ENCODE results near the gene XNDC1N. TPM values are rescaled to one million over a fixed set of nuclear protein-coding genes. Genes with fewer than 3 reads are reported as not detected.

Gene XNDC1N
- total and polyA plus RNA-seq, 2 of the 13 experiments (the other 11 are each of a cell fraction or from before 2014, with no cell fraction given), result 3.4 to 7.5 TPM

- TF ChIP-seq NAIF1 (CRISPR knock-in tag; IDR thresholded peaks at IDR 0.05; ENCODE audit: borderline replicate concordance), result no peak
- peak; percentile 33; the same call in 1 of the 2 replicates for TF ChIP-seq YEATS4 (CRISPR knock-in tag; IDR thresholded peaks at IDR 0.05; ENCODE audit: borderline replicate concordance)
- no peak for TF ChIP-seq ZNF460 (CRISPR knock-in tag; IDR thresholded peaks at IDR 0.05; ENCODE audit: borderline replicate concordance)
- TF ChIP-seq ZNF280B (CRISPR knock-in tag; IDR thresholded peaks at IDR 0.05; ENCODE audit: borderline replicate concordance), result no peak
- no peak for TF ChIP-seq ZBTB7A (CRISPR knock-in tag; IDR thresholded peaks at IDR 0.05)
- TF ChIP-seq ZNF556 (CRISPR knock-in tag; IDR thresholded peaks at IDR 0.05; ENCODE audit: borderline replicate concordance), result no peak
- no peak for TF ChIP-seq KLF16 (CRISPR knock-in tag; IDR thresholded peaks at IDR 0.05)
- TF ChIP-seq PBX3 (CRISPR knock-in tag; IDR thresholded peaks at IDR 0.05; ENCODE audit: borderline replicate concordance), result no peak
- TF ChIP-seq MZF1 (CRISPR knock-in tag; IDR thresholded peaks at IDR 0.05; ENCODE audit: borderline replicate concordance), result no peak
- no peak for TF ChIP-seq ZBTB14 (CRISPR knock-in tag; IDR thresholded peaks at IDR 0.05)
- TF ChIP-seq BCL3 (CRISPR knock-in tag; IDR thresholded peaks at IDR 0.05), result peak; percentile 32; the same call in 1 of the 2 replicates
- no peak for TF ChIP-seq ZNF549 (CRISPR knock-in tag; IDR thresholded peaks at IDR 0.05)
- no peak for TF ChIP-seq HDAC2 (CRISPR knock-in tag; IDR thresholded peaks at IDR 0.05)
- peak in 1 of 2 experiments; percentile 56; a peak in 2 of 4 replicates for TF ChIP-seq ATF4 (CRISPR knock-in tag; IDR thresholded peaks at IDR 0.05)
- 0 out of 2 replicates have a peak, but pooled peaks have one; percentile 43 for TF ChIP-seq ZHX1 (CRISPR knock-in tag; IDR thresholded peaks at IDR 0.05; ENCODE audit: low read depth)
- peak; percentile 84 for TF ChIP-seq HNRNPK (IDR thresholded peaks at IDR 0.05; ENCODE audit: low read depth, low read length, poor library complexity, severe bottlenecking)
- peak; percentile 95 for TF ChIP-seq YY1 (IDR thresholded peaks at IDR 0.05; ENCODE audit: insufficient read depth, insufficient replicate concordance, low read depth, low read length)
- no peak; the same call in 1 of the 2 replicates for TF ChIP-seq YEATS2 (CRISPR knock-in tag; IDR thresholded peaks at IDR 0.05; ENCODE audit: borderline replicate concordance)
- TF ChIP-seq ZNF7 (CRISPR knock-in tag; IDR thresholded peaks at IDR 0.05), result no peak
These were observed 496 bp upstream of the XNDC1N start, which contains the start of gene RNF121 (continued) for GRCh38 chr11:71928737-71929443.
